ENCODE data around the gene PHYKPL.

DNA sequence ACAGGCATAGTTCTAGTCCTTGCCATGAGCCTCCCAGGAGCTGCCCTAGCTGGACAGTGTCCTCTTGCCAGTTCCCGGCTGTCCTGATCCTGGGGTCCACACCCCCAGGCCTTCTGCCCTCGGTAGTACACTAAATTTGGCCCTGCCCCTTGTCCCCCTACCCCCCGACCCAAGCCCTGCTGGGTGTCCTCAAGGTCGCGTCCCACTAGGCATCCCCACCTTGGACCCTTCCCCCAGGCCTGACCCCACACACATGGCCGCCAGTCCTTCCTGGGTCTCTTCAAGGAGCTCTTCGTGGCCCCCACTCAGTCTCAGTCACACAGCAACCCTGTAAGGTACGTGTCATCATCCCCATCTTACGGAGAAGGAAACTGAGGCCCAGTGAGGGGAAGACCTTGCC is 40.0 kb upstream of the PHYKPL start:
- TF ChIP-seq EZH2phosphoT487 (conservative IDR thresholded peaks at IDR 0.05; ENCODE audit: low read length), result no peak
- TF ChIP-seq, protein P1, sequence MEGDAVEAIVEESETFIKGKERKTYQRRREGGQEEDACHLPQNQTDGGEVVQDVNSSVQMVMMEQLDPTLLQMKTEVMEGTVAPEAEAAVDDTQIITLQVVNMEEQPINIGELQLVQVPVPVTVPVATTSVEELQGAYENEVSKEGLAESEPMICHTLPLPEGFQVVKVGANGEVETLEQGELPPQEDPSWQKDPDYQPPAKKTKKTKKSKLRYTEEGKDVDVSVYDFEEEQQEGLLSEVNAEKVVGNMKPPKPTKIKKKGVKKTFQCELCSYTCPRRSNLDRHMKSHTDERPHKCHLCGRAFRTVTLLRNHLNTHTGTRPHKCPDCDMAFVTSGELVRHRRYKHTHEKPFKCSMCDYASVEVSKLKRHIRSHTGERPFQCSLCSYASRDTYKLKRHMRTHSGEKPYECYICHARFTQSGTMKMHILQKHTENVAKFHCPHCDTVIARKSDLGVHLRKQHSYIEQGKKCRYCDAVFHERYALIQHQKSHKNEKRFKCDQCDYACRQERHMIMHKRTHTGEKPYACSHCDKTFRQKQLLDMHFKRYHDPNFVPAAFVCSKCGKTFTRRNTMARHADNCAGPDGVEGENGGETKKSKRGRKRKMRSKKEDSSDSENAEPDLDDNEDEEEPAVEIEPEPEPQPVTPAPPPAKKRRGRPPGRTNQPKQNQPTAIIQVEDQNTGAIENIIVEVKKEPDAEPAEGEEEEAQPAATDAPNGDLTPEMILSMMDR (IDR thresholded peaks at IDR 0.05; ENCODE audit: insufficient read depth, low read length, poor library complexity, severe bottlenecking), result no peak
